Stimulated activated memory B cell treated with anti-CD40 and anti-IgM and Interleukin-4, amounts not matched to agents 10 μg/mL and 1 μg/mL and 100 μg/mL, for 72 hours (primary cell): ENCODE measurements around the gene CD74.
"Not testable (repeated sequence)": the region's sequence is repeated elsewhere in the genome, so short reads cannot be mapped to it uniquely, and the experiment has no call there.

Experiments used
- ATAC-seq: fragments of 150-1000 bp; cut with Tn5 transposase; 2 replicates; pipeline ENCODE4 v1.10.0; 2021
- H3K27ac Mint-ChIP-seq: one replicate; pipeline ENCODE4 v1.8.0; 2022; ENCODE audit warnings: mild to moderate bottlenecking, mixed read lengths
- H3K27me3 Mint-ChIP-seq: one replicate; pipeline ENCODE4 v1.8.0; 2022; ENCODE audit warnings: mixed read lengths
- H3K36me3 Mint-ChIP-seq: one replicate; pipeline ENCODE4 v1.8.0; 2022; ENCODE audit warnings: mixed read lengths
- H3K4me1 Mint-ChIP-seq: one replicate; pipeline ENCODE4 v1.8.0; 2022; ENCODE audit warnings: mixed read lengths
- H3K4me3 Mint-ChIP-seq: one replicate; pipeline ENCODE4 v1.8.0; 2022; ENCODE audit warnings: mild to moderate bottlenecking, moderate library complexity, mixed read lengths
- H3K9me3 Mint-ChIP-seq: one replicate; pipeline ENCODE4 v1.8.0; 2022; ENCODE audit warnings: mixed read lengths

Gene CD74

DNA sequence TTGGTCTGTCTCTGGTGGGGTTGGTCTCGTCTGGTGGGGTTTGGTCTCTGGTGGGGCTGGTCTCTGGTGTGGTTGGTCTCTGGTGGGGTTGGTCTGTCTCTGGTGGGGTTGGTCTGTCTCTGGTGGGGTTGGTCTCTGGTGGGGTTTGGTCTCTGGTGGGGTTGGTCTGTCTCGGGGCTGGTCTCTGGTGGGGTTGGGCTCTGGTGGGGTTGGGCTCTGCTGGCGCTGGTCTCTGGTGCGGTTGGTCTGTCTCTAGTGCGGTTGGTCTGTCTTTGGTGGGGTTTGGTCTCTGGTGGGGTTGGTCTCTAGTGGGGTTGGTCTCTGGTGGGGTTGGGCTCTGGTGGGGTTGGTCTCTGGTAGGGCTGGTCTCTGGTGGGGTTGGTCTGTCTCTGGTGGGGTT lies 16.3 kb upstream of the CD74 start:
- Mint-ChIP-seq H3K27ac (peak overlapping the region; percentile 95), H3K9me3 (no peaks in the 10 kb centered on the region), H3K27me3 (no peaks in the 10 kb centered on the region), H3K4me3 (no peak overlapping the region), H3K36me3 (no peaks in the 10 kb centered on the region), H3K4me1 (peaks cover 58% of the 10 kb centered on the region)
- ATAC-seq, result no peak

DNA sequence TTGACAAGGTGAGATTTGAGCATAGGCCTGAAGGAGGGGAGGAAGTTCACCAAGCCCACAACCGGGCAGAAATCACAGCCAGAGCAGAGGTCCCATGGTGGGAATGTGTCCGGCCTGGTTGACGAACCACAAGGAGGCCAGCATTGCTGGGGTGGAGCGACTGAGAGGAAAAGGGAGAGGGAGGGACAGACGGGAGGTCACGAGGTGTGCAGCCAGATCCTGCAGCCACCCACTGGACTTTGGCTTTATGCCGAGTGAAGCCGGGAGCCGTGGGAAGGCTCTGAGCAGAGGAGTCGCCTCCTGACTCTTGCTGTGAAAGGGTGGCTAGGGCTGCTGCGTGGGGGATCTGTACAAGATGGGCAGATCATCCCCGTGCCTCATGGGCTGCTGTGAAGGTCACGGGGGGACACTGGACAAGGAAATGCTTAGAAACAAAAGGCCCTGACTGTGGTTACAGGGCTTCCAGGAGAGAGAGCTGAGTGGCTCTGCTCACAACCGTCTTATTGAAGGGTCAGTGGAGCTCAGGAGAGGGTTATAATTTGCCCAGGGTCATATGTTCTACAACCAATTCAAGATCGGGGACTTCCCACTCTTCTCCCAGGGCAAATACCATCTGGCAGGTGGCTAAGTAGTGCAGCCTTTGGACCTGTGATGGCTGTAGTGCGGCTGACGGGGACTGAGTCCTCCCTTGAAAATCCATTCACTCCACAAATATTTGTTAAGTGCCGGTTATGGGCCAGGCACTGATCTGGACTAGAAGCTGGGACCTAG lies 15.6 kb upstream of the CD74 start:
- H3K4me3 Mint-ChIP-seq, result no peak overlapping the region
- peaks cover 51% of the 10 kb centered on the region for H3K4me1 Mint-ChIP-seq
- no peaks in the 10 kb centered on the region for H3K36me3 Mint-ChIP-seq
- ATAC-seq, result no peak
- H3K9me3 Mint-ChIP-seq, result no peaks in the 10 kb centered on the region
- no peaks in the 10 kb centered on the region for H3K27me3 Mint-ChIP-seq
- peak overlapping the region; percentile 95 for H3K27ac Mint-ChIP-seq

DNA sequence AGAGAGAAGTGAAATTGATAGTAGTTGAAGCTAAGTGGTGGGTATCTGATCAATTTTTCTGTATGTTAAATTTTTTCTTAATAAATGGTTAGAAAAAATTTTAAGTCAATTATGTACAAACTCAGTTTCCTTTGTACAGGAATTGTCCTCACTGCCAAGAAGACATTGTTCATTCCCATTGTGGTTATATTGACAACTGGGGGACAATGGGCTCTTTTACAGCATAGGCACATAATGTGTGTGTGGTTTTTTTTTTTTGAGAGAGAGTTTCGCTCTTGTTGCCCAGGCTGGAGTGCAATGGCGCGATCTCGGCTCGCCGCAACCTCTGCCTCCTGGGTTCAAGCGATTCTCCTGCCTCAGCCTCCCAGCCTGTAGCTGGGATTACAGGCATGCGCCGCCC lies 13.5 kb upstream of the CD74 start:
- not testable (repeated sequence) for ATAC-seq, H3K27ac Mint-ChIP-seq, H3K36me3 Mint-ChIP-seq, H3K27me3 Mint-ChIP-seq, H3K9me3 Mint-ChIP-seq, H3K4me3 Mint-ChIP-seq
- peaks cover 44% of the 10 kb centered on the region for H3K4me1 Mint-ChIP-seq

DNA sequence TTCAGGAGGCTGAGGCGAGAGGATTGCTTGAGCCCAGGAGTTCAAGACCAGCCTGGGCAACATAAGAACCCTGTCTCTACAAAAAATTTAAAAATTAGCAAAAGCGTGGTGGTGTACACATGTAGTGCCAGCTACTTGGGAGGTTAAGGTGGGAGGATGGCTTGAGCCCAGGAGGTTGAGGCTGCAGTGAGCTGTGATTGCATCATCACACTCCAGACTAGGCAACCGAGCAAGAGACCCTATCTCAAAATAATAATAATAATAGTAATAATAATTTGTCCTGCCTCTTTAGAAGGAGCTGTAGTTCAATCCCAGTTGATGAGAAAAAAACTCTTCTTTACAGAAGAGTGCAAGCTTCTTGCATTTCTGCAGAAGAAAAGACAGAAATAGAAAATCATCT lies 10.0 kb upstream of the CD74 start:
- H3K4me3 Mint-ChIP-seq, result no peak overlapping the region
- ATAC-seq, result no peak
- no peaks in the 10 kb centered on the region for H3K27me3 Mint-ChIP-seq
- peaks cover 34% of the 10 kb centered on the region for H3K4me1 Mint-ChIP-seq
- no peaks in the 10 kb centered on the region for H3K36me3 Mint-ChIP-seq
- no peaks in the 10 kb centered on the region for H3K9me3 Mint-ChIP-seq
- peak overlapping the region; percentile 49 for H3K27ac Mint-ChIP-seq

DNA sequence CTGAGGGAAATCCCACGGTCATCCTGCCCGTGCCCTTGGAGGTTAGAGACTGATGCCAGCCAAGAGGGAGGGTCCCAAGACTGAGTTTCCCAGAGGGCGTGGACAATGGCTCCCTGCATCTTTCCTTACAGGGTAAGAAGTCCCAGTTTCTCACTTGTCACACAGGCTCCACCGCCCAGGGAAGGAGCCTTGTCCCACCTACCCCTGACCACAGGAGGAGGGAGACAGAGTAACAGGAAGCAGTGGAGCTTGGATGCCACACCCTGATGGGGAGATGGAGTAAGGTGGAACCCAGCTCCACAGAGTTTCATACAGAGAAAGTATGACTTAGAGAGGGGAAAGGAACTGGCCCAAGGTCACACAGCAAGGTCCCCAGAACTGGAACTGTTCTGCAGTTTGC lies 9.4 kb upstream of the CD74 start:
- no peak for ATAC-seq
- H3K4me3 Mint-ChIP-seq, result no peak overlapping the region

DNA sequence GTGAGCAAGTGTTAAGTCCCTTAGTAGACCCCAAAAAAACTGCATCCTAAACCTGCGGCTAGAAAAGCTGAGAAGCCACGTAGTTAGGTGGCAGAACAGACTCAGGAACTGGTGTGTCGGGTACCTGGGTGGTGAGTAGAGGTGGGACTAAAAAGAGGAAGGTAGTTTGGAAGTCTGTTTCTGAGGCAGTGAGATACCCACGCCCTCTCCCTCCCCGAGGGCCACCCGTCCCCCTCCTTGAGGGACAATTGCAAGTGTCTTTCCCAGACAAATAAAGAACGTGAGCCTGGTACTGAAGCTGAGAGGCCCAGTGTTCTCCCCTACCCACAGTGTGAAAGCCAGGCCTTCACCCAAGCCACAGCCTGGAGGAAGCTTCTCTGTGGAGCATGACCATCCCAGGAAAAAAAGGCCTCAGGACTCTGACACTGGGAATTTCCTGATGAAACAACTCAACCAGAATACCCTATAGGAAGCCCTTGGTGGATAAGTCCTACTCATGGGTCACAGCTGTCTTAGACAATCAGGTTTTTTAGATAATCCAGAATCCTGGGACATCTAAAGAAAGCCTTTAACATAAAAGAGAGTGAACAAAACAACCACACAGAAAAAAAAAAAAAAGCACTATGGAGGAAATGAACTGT lies 7.0 kb upstream of the CD74 start:
- H3K27me3 Mint-ChIP-seq, result no peaks in the 10 kb centered on the region
- ATAC-seq, result peak; percentile 99

More for the DNA sequence above, 9.4 kb upstream of the CD74 start:
- Mint-ChIP-seq H3K27ac (peak overlapping the region; percentile 49), H3K27me3 (no peaks in the 10 kb centered on the region), H3K9me3 (no peaks in the 10 kb centered on the region), H3K36me3 (no peaks in the 10 kb centered on the region), H3K4me1 (peaks cover 31% of the 10 kb centered on the region)

DNA sequence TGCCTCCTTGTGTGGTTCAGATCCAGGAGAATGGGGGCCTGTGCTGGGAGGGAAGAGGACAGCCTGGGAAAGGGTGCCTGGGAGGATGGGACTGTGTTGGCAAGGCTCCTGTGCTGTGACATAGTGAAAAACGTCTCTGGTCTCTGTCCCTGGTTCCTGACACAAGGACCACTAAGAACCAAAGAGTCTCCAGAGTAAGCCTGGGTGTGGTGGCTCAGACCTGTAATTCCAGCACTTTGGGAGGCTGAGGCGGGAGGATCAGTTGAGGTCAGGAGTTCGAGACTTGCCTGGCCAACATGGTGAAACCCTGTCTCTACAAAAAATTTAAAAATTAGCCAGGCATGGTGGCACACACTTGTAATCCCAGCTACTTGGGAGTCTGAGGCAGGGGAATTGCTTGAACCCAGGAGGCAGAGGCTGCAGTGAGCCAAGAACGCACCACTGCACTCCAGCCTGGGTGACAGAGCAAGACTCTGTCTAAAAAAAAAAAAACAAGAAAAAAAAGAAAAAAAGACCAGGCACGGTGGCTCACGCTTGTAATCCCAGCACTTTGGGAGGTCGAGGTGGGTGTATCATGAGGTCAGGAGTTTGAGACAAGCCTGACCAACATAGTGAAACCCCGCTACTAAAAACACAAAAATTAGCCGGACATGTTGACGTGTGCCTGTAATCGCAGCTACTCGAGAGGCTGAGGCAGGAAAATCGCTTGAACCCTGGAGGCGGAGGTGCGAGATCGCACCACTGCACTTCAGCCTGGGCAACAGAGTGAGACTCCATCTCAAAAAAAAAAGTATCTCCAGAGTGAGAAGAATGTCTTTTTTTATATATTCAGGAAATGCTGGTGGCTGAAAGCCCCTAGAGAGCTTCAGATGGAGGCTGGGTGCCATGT lies 1.4 kb upstream of the CD74 start:
- H3K36me3 Mint-ChIP-seq, result peaks cover 36% of the 10 kb centered on the region
- ATAC-seq, H3K27me3 Mint-ChIP-seq, H3K9me3 Mint-ChIP-seq: not testable (repeated sequence)
- H3K27ac Mint-ChIP-seq, result peak overlapping the region; percentile 100
- peaks cover 49% of the 10 kb centered on the region for H3K4me1 Mint-ChIP-seq
- H3K4me3 Mint-ChIP-seq, result peak overlapping the region; percentile 90

More for the DNA sequence above, 7.0 kb upstream of the CD74 start:
- Mint-ChIP-seq H3K36me3 (no peaks in the 10 kb centered on the region), H3K4me1 (peaks cover 51% of the 10 kb centered on the region), H3K4me3 (peak overlapping the region; percentile 64), H3K27ac (peak overlapping the region; percentile 100), H3K9me3 (no peaks in the 10 kb centered on the region)

DNA sequence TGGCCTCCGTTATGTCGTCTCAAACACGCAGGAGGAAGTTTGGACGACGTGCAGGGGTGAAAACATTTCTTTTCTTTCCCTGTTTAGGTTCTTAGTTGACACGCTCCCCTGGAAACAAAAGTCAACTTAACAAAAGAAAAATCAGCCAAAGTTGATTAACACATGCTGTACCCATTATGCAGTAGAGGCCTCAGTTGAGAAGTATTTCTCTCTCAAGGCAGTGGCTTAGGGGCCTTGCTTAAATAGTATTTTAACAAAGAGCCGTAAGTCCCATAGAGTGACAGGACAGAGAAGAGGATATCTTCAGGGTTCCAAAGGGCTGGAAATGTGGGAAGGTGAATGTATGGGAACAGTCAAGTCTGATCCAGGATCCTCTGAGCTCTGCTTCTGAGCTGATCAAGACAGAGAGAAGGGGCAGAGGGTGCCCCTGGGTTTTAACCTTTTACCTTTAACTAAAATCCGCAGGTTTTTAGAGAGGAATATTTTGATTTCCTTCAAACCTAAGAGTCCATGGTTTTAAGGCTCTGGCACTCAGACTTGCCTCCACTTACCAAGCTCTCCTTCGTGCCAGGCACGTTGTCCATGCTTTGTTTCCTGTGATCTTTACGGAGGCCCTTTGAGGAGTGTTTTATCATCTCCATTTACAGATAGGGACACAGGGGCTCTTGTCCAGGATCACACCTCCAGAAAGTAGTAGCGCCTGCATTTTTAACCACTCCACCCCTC lies 629 bp upstream of the CD74 start:
- peaks cover 53% of the 10 kb centered on the region for H3K4me1 Mint-ChIP-seq
- H3K27ac Mint-ChIP-seq, result peak overlapping the region; percentile 100
- peaks cover 44% of the 10 kb centered on the region for H3K36me3 Mint-ChIP-seq
- H3K27me3 Mint-ChIP-seq, result peaks cover 6% of the 10 kb centered on the region
- ATAC-seq, result no peak
- no peaks in the 10 kb centered on the region for H3K9me3 Mint-ChIP-seq
- peak overlapping the region; percentile 90 for H3K4me3 Mint-ChIP-seq

DNA sequence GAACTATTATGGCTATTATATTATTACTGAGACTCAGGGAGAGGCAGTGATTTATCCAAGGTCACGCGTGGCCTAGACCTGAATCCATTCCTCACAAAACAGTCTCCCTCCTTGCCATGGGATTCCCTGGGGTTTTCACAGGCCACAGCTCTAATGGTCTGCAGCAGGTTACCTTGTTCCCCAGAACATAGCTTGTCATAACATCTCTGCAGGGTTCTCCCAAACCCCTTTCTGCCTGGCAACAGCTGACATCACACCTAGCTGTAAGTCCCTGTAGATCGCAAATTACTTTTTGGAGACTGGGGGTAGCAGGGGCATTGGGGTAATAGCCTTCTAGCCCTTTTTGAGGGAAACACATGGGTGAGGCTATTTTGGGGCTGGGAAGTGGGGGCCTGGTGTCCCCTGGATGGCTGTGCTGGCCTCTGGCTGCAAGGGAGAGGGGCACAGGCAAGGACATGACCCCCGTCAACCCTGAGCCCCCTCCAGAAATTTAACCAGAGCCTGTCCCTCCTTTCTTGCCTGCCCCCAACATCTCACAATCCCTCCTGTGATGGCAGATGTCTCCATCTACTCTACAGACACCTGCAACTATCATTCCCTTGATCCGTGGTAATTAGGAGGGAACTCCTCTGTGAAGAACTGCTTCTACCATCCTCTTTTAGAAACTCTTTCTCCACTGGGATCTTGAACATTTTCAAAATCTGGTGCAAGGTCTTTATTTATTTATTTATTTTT lies 1.3 kb downstream of the CD74 start:
- peaks cover 67% of the 10 kb centered on the region for H3K4me1 Mint-ChIP-seq
- H3K4me3 Mint-ChIP-seq, result peak overlapping the region; percentile 90
- H3K27ac Mint-ChIP-seq, result peak overlapping the region; percentile 100
- H3K9me3 Mint-ChIP-seq, result no peaks in the 10 kb centered on the region
- peaks cover 6% of the 10 kb centered on the region for H3K27me3 Mint-ChIP-seq
- peak; percentile 32 for ATAC-seq
- H3K36me3 Mint-ChIP-seq, result peaks cover 63% of the 10 kb centered on the region

DNA sequence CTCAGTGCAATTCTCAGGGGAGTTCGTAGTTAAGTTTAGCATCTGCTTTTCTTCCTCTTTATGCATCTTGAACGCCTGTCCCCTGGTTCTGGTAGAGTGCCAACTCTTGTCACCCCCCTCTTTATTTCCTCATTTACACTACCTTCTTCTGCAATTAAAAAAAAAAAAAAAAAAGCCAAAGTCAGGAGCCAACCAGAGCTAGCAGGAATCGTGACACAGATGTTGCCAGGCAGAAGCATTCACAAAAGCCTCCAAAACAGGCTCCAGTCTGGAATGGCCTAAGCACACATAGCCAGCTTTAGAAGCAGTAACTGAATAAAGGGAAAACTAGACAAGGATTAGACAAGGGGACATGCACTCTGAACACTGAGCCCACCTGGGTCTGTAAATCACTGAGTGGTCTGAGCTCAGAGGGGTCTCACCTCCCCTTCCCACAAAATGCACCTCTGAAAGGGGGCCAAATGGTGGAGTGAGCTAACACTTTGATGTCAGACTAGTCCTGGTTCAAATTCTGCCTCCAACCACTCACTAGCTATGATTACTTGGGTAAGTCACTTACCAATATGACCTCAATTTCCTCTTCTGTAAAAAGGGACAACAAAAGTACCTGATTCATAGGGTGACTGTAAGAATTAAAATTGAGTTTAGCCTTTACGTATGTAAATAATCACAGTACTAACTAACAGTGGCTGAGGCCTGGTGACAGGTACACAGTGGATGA lies 2.0 kb downstream of the CD74 start:
- no peaks in the 10 kb centered on the region for H3K9me3 Mint-ChIP-seq
- H3K4me1 Mint-ChIP-seq, result peaks cover 66% of the 10 kb centered on the region
- peak; percentile 59 for ATAC-seq
- H3K4me3 Mint-ChIP-seq, result peak overlapping the region; percentile 90
- peak overlapping the region; percentile 100 for H3K27ac Mint-ChIP-seq
- peaks cover 69% of the 10 kb centered on the region for H3K36me3 Mint-ChIP-seq
- H3K27me3 Mint-ChIP-seq, result peaks cover 6% of the 10 kb centered on the region

DNA sequence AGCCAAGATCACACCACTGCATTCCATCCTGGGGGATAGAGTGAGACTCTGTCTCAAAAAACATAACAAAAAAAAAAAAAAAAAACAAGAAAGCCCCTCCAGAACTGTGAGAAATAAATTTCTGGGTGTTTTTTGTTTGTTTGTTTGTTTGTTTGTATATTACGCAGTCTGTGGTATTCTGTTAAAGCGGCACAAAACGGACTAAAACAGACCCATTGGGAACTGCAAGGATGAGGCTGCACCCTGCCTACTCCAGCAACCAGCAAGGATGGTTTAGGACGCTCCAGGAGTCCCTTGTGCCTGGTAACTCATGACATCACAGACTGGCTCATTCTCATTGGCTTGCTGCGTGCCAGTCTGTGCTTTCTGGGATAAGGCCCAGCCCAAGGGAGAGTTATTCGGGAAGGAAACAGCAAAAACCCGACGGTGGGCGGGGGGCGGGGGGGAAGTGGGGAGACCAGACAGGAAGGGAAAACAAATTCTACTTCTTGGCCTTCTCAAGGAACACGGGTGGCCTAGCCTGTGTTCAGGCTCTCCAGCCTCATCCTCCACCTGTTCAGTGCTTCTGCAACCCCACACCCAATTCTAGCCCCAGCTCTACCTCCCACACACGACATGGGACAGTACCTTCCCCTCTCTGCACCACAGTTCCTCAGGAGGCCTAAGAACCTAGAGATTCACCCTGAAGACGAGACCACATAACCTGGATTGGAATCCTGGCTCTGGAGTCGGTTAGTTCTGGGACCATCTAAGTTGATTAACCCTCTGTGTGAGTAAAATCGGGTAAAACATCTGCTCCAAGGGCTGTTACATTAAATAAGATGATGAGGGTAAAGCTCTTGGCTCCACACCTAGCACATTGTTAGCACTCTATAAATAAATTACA lies 2.8 kb downstream of the CD74 start:
- peak overlapping the region; percentile 90 for H3K4me3 Mint-ChIP-seq
- peaks cover 61% of the 10 kb centered on the region for H3K4me1 Mint-ChIP-seq
- H3K9me3 Mint-ChIP-seq, result no peaks in the 10 kb centered on the region
- peak; percentile 29 for ATAC-seq
- H3K36me3 Mint-ChIP-seq, result peaks cover 77% of the 10 kb centered on the region
- peaks cover 6% of the 10 kb centered on the region for H3K27me3 Mint-ChIP-seq
- peak overlapping the region; percentile 100 for H3K27ac Mint-ChIP-seq

DNA sequence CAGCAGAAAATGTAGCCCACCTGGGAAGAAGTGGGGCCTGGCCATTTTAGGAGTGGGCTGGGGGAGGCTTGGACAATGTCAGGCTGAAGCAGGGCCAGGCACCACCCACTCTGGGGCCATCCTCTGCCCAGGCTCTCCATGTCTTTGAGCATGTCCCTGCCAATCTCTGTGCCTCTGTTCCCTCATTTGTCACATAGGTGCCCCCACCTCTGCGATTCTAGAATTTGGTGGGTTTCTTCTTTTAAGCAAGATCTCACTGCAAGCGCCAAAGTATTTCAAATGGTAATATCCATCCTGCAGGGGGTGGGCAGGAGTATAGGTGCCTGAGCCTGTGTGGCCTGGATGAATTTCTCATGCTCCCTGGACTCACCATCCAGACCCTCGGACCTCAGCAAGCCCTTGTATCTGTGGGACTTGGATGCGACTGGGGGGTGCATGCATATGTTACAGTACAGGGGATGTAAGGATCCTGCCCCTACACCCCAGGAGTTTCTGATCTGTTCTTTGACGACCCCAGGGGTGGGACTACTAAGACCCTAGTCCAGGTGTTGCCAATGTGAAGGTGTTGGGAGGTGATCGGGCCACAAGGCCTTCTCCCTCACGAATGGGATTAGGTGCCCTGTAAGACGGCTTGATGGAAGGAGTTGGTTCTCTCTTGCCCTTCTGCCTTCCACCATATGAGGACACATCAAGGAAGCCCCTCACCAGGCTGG lies 4.3 kb downstream of the CD74 start:
- Mint-ChIP-seq H3K9me3 (no peaks in the 10 kb centered on the region), H3K4me3 (peak overlapping the region; percentile 90), H3K27ac (peak overlapping the region; percentile 100), H3K36me3 (peaks cover 92% of the 10 kb centered on the region), H3K27me3 (peaks cover 6% of the 10 kb centered on the region), H3K4me1 (peaks cover 55% of the 10 kb centered on the region)
- ATAC-seq, result no peak
